T-helper 2 cell treated with Interferon-gamma antibody and Interleukin-4, amounts not matched to agents 100 ng/mL and 5 ng/mL, for 36 hours (primary cell): Measurements from ENCODE around the gene GGCX. TPM values are rescaled to one million over a fixed set of nuclear protein-coding genes. Genes with fewer than 3 reads are reported as not detected.

Experiments used
- intact Hi-C: fragments of 100-400 bp; cut with micrococcal nuclease; formaldehyde crosslinking; loops from one replicate; pipeline ENCODE4 v1.15.1; 2023
- total RNA-seq: library from RNA; stranded (reverse); gene quantifications from 2 replicates; pipeline ENCODE4 v1.2.3, GENCODE V29; 2022

GGCX gene
- total RNA-seq, 1 donor from 2014 or later = 21.3 TPM

DNA sequence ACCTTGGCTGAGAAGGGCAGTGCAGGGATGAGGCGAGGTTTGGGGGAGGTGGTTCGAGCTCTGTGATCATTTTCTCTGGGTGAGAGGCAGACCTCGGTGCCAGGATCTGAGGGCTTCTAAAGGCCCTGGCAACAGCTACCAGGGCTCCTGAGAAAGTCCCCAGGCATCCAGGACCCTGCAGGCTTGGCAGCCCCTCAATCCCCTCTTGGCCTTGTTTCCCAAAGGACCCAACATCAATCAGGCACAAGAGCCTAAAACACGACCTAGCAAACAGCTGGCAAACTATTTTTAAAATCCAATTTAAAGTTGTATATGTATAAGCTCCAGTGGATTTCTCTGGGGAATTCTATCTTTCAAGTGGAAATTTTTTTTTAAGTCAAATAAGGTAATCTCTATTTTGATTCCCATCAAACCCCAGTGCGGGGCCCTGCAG lies 37.4 kb downstream of the GGCX start:
- intact Hi-C loops = no loop called here

DNA sequence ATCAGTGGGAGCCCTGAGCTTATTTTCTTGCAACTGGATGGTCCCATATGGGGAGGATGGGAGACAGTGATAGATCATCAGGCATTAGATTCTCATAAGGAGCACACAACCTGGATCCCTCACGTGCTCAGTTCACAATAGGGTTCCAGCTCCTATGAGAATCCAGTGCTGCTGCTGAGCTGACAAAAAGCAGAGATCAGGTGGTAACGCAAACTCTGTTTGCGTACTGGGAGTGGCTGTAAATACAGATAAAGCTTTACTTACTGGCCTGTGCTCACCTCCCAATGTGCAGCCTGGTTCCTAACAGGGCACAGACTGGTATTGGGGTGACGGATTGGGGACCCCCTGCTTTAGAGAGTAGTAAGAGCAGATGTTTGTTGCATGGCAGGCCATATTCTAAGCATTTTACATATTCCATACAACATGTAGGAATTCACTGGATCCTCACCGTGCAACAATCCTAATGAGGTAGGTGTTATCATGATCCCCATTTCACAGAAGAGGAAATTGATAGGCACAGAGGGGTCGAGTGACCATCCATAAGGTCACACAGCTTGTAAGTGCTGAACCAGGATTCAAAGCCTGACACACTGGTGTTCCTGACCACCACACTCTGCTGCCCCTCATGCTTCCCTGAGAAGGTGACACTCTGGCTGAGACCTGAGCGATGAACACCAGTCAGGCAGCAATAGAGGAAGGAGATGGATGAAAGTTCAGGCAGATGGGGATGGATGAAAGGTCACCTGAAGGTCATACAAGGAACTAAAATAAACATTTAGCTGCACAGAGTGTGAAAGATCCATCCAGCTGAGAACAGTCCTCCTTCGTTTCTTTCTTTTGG lies 38.0 kb downstream of the GGCX start:
- intact Hi-C loops = no loop called here

- intact Hi-C loops = no loop called here
Observed at GRCh38 chr2:85522090-85522647, 39.1 kb downstream of the GGCX start.

- intact Hi-C loops = no loop called here
Observed at GRCh38 chr2:85516653-85517389, 44.5 kb downstream of the GGCX start.

- intact Hi-C loops = no loop called here
Observed at GRCh38 chr2:85514323-85514722, 47.0 kb downstream of the GGCX start.

DNA sequence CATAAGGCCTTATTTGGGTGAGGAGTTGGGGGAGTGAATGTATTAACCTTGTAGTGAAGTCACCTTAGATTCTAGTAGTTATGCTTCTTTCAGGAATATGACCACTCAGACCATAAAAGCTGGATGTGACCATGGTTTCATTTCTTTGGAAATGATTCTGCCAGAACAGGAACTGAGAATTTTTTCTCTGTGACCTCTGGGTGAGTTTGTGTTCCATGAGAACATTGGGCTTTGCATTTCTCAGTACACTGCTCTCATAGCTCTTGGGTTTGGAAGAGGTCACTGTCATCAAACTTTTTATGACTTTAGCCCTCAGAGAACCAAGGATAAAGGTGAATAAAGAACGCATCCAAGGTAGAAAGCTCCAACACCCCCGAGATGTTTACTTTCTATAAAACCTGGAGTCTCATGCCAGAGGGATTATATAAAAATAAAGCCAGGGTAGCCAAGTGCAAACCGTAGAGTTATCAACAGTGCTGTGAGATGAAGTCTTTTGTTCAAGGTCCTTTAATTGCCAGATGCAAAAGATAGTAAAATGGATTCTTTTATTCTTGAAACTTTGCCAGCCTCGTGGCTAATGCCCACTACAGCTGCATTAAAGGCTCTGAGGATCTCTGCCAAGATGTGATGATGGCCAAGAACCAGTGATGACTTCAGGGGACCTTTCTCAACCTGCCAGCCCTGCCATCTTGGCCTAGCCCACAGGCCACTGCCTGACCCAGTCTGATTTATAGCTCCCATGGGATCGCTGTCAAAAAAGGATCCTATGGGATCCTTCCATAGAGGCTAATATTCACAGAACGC lies 50.1 kb downstream of the GGCX start:
- intact Hi-C loops = no loop called here

DNA sequence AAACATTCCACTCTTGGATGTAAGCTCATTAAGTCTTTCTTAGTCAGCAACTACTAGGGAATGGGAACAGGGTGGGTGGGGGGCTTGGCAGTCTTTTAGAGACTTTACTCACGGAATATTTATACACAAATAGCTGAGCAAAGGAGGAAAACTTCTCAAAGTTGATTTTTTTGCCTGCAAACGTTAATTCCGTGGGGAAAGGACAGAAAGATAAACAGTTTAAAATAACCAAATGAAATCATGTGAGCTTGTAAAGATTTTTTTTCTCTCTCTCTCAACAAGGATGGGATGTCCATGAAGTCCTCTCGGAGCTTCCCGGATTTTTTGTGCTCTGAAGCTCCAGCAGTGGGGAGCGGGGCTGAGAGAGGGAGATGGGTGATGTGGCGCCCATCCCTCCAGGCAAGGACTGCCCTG lies 54.5 kb downstream of the GGCX start:
- intact Hi-C loops = no loop called here

GRCh38 chr2:85505551-85506238 lies 55.6 kb downstream of the GGCX start:
- intact Hi-C loops = no loop called here

- intact Hi-C loops = no loop called here
Observed at GRCh38 chr2:85504778-85505261, 56.5 kb downstream of the GGCX start.

GRCh38 chr2:85503851-85504777 lies 57.2 kb downstream of the GGCX start:
- intact Hi-C loops = no loop called here

DNA sequence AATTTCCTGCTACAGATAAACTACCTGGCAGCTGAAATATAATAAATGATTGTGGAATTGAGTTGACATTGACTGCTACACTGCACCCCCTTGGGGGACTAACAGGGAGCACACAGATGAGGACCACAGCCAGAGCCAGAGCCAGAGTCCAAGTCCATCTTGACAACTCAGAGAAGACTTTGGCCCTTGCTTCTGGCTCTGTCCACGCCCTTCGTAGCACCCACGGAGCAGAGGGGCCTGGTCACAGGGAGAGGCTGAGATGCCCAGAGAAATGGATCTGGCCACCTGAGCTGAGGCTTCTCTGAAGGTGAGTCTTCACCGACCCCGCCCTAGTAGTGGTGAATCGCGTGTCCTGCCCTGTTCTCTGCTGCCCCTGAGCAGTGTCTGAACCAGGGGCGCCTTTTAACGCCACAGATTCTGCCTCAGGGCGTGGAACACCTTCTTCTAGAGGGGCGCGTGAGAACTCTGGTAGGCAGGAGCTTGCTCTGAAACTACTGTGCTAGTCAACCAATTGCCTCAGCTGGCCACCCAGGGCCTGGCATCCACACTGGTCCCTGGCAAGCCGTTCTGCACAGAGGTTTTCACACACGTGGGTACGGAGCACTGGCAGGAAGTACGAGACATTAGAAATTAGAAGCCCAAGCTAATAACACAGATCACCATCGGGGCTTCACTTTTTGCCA lies 58.0 kb downstream of the GGCX start:
- intact Hi-C loops = no loop called here

DNA sequence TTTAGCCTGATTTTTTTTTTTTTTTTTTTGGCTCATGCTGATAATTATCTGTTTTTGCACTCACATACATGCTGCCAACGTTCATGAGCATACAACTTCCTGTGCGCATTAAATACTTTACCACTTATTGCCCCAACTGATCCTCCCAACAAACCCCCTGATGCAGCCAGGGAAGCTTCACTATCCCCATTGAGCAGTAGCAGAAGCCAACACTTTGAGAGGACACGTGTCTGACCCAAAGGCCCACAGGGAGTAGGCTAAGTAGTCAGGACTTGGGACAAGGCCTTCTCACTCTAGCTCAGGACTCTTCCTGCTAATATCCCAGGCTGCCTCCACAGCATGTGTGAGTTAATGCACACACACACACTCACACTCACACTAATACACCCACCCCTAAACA lies 58.6 kb downstream of the GGCX start:
- intact Hi-C loops = no loop called here

GRCh38 chr2:85501248-85501647 lies 60.0 kb downstream of the GGCX start:
- intact Hi-C loops = no loop called here

- intact Hi-C loops = no loop called here
Observed at GRCh38 chr2:85497944-85498630, 63.2 kb downstream of the GGCX start.

DNA sequence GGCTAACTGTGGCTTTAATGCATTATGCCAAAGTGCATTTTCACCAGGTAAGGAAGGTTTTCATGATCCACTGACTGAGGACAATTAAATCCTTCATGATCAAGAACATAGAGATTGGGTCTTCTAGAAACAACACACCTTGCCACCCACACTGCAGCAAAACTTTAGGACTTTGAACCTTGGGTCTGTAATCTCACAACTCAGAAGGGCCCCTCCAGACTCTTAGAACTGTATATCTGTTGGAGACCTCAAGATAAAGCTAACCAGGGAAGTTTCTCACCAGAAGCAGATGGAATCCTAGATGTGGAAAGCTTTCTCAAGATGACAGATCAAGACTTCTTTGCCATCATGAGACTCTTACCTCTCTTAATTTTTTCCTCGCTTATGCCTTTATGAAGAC lies 64.9 kb downstream of the GGCX start:
- intact Hi-C loops = no loop called here
